EH (cell line): Measurements from ENCODE around the gene SEMG1.

Source experiments
- DNase-seq: peaks from one replicate; pipeline ENCODE4 v3.0.0-alpha.2; 2015; ENCODE audit warnings: low read depth

SEMG1 gene

DNA sequence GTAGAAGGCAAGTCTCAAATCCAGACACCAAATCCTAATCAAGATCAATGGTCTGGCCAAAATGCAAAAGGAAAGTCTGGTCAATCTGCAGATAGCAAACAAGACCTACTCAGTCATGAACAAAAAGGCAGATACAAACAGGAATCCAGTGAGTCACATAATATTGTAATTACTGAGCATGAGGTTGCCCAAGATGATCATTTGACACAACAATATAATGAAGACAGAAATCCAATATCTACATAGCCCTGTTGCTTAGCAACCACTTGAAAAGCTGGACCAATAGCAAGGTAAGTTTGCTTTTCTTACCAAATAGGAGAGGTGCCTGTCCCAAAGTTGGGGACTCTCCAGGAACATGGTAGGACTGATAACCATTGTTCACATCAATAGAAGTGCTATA, 16.3 kb downstream of the SEMG1 start:
- DNase-seq: no peak

GRCh38 chr20:45226287-45226686, 19.5 kb downstream of the SEMG1 start:
- DNase-seq: no peak

DNA sequence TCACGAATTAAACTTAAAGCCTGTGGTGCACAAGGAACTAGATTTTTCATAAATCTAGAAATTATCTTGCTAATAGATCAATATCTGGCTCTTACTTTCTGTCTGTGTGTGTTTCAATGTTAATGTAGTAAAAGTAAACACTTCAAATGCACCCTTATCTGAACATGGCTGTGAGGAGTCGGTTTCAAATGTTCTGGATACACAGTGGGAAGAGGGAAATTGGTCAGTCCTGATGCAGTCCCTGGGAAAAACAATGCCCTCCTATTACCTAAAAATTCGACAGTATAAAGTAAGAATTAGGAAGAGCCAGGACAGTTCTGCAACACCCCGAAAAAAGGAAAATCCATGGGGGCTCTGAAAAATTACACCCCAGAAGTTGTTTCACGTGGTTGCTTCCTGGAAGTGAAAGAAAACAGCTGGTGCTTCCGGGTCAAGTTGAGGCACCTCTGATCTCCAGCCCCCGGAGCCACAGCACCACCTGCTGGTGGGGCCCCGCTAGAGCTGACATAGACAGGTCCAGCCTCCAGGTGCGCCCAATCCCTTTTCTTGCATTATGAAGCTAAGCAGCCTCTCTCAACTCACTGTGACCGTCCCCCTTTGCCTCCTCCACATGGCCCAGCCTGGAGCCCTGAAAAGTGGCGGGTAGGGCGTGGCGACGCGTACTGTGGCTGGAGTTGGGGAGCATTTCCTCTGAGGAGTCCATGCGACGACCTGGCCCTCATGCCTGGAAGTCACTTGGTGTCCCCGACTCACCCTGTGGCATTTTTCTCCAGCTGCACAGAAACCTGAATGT, 22.6 kb downstream of the SEMG1 start:
- peak; percentile 10 for DNase-seq

- no peak for DNase-seq
Measured at GRCh38 chr20:45230631-45231030, 23.8 kb downstream of the SEMG1 start.

GRCh38 chr20:45235995-45236394, 29.2 kb downstream of the SEMG1 start:
- DNase-seq: no peak

GRCh38 chr20:45238139-45238538, 31.3 kb downstream of the SEMG1 start:
- no peak for DNase-seq

- DNase-seq: no peak
Measured at GRCh38 chr20:45246109-45246508, 39.3 kb downstream of the SEMG1 start.

DNA sequence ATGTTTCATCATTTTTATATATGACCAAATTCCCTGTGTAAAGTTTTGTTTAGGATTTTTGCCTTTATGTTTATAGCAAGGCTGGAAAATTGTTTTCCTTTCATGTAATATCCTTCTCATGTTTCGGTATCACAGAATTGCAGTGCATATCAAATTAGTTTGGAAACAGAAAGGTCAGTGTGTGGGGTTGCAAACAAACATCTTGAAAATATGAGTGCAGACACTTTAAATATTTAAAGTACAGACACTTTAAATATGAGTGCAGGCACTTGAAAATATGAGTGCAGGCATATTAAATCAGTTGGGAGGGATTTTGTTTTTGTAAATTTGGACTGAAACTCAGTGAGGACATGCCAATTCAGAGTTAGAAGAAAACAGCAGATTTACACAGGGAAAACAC, 41.0 kb downstream of the SEMG1 start:
- DNase-seq: no peak

GRCh38 chr20:45248609-45249008, 41.8 kb downstream of the SEMG1 start:
- DNase-seq: no peak

DNA sequence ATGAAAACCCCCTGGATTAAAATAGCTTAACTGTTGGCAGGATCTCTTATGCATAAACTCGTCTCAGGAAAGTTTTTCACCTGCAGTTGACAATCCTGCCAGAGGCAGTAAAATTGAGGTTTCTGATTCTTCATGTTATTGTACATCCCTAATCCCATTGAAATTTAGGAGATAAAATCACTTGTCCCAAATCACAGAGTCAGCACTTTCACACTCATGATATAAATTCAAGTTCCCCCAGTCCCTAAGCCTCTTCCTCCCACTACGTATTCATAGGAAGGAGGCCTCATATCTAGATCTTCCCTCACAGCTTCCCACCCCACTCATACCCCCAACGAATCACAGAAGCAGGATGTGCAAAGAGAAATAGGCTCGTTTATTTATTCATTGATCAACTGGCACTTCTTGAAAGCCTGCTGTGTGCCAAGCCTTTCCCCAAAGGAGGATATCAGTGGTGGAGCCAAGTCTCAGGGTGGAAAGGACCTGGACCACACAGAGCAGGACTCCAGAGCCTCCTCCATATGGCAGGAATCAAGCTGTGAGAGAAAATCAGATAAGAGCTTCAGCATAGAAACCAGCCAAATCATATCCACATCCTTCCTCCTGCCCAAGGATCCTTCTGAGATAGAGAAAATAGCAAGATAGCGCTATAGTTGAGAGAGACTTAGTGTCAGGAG, 45.2 kb downstream of the SEMG1 start:
- no peak for DNase-seq

DNA sequence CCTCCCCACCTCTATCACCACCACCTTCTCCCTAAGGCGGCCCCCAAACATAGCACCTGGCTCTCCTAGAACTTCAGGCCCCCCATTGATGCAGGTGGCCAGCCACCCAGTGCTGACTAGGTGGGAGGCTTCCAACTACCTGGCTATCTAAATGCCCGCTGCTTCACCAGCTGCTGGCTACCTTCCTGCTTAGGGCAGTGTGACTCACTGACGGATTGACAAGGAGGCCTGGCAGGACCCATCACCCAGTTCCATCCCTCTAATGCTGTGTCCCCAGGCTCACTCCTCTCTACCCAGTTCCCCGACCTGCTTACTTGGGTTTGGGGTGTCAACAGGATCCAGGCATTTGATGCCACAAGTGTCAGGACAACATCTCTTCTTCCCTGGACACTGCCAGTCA, 46.4 kb downstream of the SEMG1 start:
- DNase-seq: no peak

DNA sequence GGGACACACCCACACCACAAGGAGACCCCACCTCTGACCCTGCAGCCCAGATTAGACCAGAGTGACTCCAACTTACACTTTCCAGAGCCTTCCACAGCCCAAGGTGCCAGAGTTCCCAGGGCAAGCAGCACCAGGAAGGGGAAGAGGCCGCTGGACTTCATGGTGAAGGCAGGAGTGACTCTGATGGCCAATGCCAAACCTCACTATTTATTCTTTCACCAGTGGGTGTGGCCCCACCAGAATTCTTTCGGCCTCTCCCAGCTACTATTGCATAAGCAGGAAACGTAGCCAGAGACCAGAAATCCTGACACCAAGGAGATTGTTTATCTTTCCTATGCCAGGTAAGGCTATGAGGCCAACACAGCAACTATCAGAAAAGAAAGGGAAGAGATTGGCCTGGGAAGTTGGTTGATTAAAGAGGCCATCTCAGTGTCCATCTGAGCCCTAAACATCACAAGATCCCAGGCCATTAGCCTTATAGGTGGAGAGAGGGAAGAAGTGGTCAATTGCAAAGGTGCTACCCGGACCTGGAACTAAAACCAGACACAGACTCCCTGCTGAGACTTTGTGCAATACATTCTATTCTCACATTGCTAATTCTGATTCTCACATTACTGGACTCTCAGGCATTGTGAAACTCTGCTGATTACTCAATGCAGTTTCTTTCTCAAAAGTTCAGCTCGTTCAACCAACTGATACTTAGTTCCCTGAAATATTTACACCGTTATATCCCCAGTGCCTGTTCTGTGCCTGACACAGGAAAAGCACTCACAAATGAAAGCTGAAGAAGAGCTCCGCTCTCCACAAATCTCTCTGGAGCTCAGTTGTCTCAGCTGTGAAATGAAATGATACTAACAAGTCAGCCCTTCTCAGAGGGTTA, 47.8 kb downstream of the SEMG1 start, which contains the start of gene SLPI:
Gene SLPI (minus strand): TSS at position 182 of the 880 bp plus-strand sequence. CDS start 21 bp downstream, at position 161.
- DNase-seq: peak; percentile 13

DNA sequence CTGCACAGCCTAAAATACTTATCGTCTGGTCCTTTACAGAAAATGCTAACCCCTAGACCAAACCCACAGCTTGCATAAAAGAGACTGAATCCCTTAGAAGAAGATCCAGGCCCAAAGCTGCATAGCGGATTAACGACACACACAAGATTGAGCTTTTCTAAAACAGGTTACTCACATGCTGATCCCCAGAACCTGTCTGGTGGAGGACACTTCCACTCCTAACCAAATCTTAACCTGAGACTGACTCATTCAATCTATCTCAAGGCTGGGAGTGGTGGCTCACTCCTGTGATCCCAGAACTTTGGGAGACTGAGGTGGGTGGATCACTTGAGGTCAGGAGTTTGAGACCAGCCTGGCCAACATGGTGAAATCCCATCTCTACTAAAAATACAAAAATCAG, 50.3 kb downstream of the SEMG1 start:
- DNase-seq: no peak

DNA sequence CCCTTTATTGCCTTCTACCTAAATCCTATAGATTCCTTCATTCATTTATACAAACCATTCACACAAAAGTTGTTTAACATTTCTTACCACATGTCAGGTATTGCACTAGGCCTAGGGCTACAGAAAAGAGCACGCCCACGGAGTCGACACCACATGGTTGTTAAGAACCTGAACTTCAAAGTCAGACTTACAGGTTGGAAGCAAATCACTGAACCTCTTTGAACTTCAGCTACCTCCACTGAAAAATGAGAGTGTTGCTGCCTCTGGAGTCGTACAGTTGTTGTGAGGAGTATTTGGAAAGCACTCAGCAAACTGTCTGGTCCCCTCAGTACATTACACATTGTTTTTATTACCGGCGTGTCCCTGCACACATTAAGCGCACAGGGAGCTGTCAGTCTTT, 50.9 kb downstream of the SEMG1 start:
- no peak for DNase-seq

DNA sequence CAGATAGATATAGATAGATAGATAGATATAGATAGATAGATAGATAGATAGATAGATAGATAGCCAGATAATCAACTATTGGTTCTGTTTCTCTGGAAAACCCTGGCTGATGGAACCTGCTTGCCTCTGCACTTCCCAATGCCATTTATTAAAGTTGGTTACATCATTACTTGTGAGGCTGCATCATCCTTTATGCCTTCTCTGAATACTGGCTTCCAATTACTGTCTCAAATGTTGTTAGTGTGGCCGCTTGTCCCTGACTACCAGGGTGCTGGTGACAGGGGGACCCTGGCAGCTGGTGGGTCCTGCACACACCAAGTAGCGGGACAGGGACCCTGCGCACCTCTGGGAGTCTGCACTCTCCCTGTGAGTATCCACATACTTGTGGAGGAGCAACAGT, 51.4 kb downstream of the SEMG1 start:
- DNase-seq: no peak

- DNase-seq: no peak
Measured at GRCh38 chr20:45258664-45259063, 51.8 kb downstream of the SEMG1 start.
